Kidney glomerular epithelial cell (primary cell): ENCODE data around the gene JMJD7.

Experiments used
- DNase-seq: peaks from one replicate; lab custom pipeline; 2025; lab: John Stamatoyannopoulos, UW

Gene JMJD7

DNA sequence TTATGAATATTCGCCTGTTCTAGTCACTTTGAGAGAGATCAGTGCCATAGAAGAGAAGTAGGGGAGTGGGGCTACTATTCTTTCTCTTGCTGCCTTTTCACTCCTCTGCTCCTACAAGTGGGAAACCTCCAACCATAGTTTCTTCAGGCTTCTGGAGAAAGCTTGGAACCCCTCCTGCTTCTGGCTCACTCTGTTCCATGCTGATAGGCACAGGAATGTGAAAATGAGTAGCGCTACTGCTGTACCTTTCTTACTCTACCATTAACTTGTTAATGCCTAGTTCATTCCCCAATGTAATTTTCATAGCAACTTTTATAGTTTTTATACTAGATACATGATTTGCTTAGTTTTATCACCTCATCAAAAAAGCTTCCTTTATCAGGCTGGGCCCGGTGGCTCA lies 26.7 kb upstream of the JMJD7 start:
- no peak for DNase-seq

GRCh38 chr15:41801850-41802455 lies 25.9 kb upstream of the JMJD7 start:
- DNase-seq: peak; percentile 24

GRCh38 chr15:41804361-41804760 lies 23.5 kb upstream of the JMJD7 start:
- DNase-seq: no peak

- no peak for DNase-seq
These were observed 22.8 kb upstream of the JMJD7 start for GRCh38 chr15:41804916-41805666.

GRCh38 chr15:41805711-41806110 lies 22.2 kb upstream of the JMJD7 start:
- no peak for DNase-seq

DNA sequence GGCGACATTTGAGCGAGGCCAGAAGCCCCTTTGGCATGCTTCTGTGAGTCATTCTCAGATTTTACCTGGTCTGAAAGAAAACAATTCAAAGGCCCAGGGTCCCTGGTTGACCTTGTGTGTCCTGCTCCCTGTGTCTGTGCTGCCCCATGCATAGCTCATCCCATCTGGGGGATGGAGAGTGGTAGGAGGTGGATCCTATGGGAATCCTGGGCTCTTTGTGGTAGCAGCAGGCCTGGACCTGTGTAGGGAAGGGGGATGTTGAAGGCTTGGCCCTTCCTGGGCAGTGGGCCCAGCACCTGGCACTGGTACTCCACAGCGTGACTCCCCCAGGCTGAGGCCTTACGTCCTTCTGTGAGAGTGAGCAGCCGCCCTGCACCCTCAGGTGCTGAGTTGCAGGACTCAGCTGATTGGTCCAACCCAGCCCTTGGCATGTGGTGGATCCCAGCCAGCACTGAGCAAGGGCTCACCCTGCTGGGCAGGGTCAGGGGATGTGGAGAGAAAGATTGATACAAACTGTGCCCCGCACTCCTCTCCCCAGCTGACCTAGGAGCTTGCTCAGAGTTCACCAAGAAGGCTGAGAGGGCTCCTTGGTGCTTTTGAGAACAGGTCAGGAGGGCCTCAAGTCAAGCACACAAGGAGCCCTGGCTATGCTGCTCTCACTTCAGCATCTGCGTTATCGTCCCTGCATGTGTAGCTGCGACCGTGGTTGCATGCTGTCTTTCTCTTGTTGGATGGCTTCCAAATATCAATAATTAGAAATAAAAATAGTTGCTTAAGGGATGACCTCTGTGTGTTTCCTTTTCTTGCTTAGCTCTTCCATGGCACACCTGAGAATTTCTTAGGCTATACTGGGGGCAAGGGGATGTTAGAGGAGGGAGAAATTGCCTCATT lies 21.4 kb upstream of the JMJD7 start:
- DNase-seq: peak; percentile 22

DNA sequence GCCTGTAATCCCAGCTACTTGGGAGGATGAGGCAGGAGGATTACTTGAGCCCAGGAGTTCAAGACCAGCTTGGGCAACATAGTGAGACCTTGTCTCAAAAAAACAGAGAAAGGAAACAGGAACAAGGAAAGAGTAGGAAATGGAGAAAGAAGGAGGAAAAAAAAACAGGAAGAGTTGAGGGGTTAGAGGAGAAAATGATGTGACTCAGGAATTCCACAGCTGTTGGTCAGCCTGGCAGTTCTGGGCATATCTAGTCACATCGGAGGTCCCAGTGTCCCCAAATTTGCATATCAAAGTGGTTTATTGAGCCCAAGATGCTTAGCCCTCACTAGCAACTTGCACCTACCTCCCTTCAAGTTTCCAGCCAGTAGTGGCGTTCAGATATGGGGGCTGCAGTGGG lies 18.8 kb upstream of the JMJD7 start:
- peak; percentile 12 for DNase-seq

- no peak for DNase-seq
These were observed 18.2 kb upstream of the JMJD7 start for GRCh38 chr15:41809526-41810220.

DNA sequence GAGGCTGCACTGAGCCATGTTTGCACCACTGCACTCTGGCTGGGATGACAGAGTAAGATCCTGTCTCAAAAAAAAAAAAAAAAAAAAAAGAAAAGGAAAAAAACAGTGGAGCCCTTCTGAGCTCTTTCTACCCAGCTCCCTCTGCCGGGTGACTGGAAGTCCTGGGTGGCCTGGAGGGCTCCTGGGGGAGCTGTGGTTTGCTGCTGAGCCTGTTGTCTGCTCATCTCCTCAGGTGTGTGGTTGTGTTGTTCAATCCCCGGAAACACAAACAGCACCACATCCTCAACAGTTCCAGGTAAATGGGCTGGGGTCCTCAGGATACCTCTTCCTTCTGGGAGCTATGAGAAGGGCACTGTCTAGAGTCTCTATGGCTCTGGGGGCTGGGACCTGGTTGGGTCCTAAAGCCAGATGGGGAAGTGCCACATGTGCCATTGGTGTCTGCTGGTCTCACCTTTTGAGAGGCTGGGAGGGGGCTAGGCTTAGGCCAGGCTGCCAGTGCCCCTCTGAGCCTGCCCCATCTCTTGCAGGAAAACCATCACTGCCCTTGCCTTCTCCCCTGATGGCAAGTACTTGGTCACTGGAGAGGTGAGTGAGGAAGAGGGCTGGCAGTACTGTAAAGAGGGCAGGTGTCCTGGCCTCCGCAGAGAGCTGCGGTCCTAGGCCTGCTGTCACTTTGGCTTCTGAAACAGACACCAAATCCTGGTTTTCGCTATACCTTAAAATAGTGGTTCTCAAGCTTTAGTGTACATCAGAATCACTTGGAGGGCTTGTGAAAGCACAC lies 17.1 kb upstream of the JMJD7 start:
- no peak for DNase-seq

DNA sequence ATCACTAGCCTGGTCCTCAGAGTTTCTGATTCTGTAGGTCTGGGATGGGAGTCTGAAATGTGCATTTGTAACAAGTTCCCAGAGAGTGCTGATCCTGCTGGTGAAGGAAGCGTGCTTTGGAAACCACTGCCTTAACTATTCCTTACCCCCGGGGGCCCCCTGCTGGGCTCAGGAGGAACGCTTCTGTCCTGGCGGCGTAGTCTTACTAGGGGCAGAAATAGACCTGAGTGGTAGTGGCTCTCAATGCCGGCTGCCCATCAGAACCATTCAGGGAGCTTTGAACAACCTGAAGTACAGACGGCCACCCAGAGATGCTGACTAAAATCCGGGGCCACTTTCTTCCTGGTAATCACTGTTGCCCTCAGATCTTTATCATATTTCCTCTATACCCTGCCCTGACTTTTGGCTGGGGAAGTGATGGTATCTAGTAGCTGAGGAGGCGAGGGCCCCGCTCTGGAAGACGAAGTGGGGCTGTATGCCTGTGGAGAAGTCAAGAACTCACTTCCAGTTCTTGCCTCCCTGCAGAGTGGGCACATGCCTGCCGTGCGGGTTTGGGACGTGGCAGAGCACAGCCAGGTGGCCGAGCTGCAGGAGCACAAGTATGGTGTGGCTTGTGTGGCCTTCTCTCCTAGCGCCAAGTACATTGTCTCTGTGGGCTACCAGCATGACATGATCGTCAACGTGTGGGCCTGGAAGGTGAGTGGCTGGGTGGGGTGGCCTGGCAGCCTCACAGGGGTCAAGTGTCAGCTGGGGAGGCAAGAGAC lies 16.3 kb upstream of the JMJD7 start:
- DNase-seq: peak; percentile 61

DNA sequence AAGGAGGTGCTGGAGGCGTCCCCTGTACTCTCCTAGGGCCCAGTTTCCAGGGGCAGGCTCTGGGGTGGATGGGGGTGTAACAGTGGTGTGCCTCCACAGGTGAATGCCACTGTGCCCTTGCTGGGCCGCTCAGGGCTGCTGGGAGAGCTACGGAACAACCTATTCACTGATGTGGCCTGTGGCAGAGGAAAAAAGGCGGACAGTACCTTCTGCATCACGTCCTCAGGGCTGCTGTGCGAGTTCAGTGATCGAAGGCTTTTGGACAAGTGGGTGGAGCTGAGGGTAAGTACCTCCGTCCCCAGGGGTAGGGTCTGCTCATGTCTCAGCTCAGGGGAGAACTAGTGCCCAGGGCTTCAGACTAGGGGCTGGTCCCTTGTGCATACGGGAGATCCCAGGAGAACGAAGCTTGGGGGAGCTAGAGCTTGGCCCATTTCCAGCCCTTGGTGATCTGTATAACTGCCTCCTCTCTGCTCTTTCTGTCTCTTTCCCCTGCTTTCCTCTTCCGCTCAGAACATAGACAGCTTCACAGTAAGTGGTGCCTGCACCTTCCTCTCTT lies 15.0 kb upstream of the JMJD7 start:
- DNase-seq: no peak

GRCh38 chr15:41813426-41813825 lies 14.5 kb upstream of the JMJD7 start:
- no peak for DNase-seq

GRCh38 chr15:41814534-41814933 lies 13.4 kb upstream of the JMJD7 start:
- DNase-seq: no peak

DNA sequence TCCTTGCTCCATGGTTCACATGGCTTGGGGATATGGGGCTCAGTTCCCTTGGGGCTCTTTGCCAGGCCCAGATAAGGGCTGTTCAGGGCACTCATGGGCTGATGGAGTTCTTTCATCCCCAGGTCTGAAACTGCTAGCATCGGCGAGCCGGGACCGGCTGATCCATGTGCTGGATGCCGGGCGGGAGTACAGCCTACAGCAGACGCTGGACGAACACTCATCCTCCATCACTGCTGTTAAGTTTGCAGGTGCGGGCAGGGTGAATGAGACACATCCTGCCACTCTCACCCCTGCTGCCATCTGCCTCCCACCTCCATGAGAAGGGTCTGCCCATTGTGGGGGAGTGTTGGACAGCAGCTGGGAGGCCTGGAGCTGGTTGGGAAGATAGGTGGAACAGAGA lies 11.1 kb upstream of the JMJD7 start:
- DNase-seq: no peak

GRCh38 chr15:41817327-41817726 lies 10.6 kb upstream of the JMJD7 start:
- DNase-seq: no peak

- DNase-seq: no peak
These were observed 10.1 kb upstream of the JMJD7 start for GRCh38 chr15:41817781-41818180.

GRCh38 chr15:41819455-41820050 lies 8.3 kb upstream of the JMJD7 start:
- no peak for DNase-seq

- no peak for DNase-seq
These were observed 7.0 kb upstream of the JMJD7 start for GRCh38 chr15:41820791-41821423.

- no peak for DNase-seq
These were observed 6.1 kb upstream of the JMJD7 start for GRCh38 chr15:41821831-41822230.
